Natural killer cell treated with Interleukin-12 subunit alpha and Interleukin-12 subunit beta and Interleukin-15 and Interleukin-18, amount 100 ng/mL, for 72 hours (primary cell): ENCODE results near the gene TOPORS. TPM values are rescaled to one million over a fixed set of nuclear protein-coding genes. Genes with fewer than 3 reads are reported as not detected.
"Not testable (repeated sequence)": the region's sequence is repeated elsewhere in the genome, so short reads cannot be mapped to it uniquely, and the experiment has no call there.

Experiments used
- ATAC-seq, 2 donors: fragments of 150-1000 bp; cut with Tn5 transposase in 1 of 2; sonication (Bioruptor Pico), chemical (Tn5 transposase) in 1 of 2; 2 replicates each; pipeline ENCODE4 v1.10.0; 2021
- DNase-seq: peaks from one replicate; pipeline ENCODE4 v3.0.0; 2022; ENCODE audit warnings: low spot score
- H3K27ac Mint-ChIP-seq, 2 donors: 1 replicate in 1 of 2; 2 replicates in 1 of 2; pipeline ENCODE4 v1.8.0; 2022; ENCODE audit warnings: mixed read lengths in 2 of 2, mild to moderate bottlenecking in 1 of 2, moderate library complexity in 1 of 2
- H3K27me3 Mint-ChIP-seq, 2 donors: 1 replicate in 1 of 2; 2 replicates in 1 of 2; pipeline ENCODE4 v1.8.0; 2022; ENCODE audit warnings: mixed read lengths in 2 of 2
- H3K36me3 Mint-ChIP-seq: one replicate; pipeline ENCODE4 v1.8.0; 2022; ENCODE audit warnings: mixed read lengths
- H3K4me1 Mint-ChIP-seq, 2 donors: 1 replicate in 1 of 2; 2 replicates in 1 of 2; pipeline ENCODE4 v1.8.0; 2022; ENCODE audit warnings: low read depth in 2 of 2, mixed read lengths in 2 of 2, mild to moderate bottlenecking in 1 of 2
- H3K4me3 Mint-ChIP-seq: one replicate; pipeline ENCODE4 v1.8.0; 2022; ENCODE audit warnings: mixed read lengths
- H3K9me3 Mint-ChIP-seq: 2 replicates; pipeline ENCODE4 v1.8.0; 2022; ENCODE audit warnings: mixed read lengths
- total RNA-seq, 2 donors: library from RNA; stranded (reverse); gene quantifications; one replicate each; pipeline ENCODE4 v1.2.3, GENCODE V29; 2022

Gene TOPORS
- total RNA-seq, 2 donors from 2014 or later = 11.3 to 12.1 TPM

DNA sequence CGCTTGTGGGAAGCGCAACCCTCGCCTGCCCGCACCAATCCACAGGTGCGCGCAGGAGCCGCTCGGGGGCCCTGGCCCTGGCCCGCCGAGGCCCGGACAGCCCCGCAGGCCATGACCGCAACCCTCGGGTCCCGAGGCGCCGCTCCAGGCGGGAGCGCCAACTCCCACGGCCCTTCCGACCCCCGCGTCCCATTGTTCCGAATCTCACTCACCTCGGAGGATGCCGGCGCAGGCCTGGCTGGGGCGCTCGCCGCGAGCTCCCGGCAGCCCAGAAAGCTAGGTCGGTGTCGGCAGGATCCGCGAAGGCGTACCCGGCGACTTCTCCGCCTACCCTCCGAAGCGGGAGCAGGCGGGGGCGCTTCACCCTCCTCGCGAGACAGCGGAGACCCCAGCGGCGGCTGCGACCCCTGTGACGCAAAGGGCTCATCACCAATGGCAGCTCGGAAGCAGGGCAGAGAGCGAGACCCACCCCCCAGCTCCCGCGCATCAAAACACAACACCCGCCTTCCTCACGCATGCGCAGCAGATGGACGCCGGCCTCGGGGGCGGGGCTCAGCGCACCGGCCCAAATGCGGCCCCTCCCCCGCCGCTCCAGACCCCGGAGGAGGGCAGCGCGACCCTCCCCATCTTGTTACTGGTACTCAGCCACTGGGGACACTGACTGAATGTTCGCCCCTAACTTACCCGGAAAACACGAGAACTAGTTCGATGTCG lies 1.7 kb downstream of the TOPORS start:
- peak; percentile 89 to 91 for ATAC-seq
- Mint-ChIP-seq H3K4me3 (peak overlapping the region; percentile 98), H3K4me1 (peaks cover 27 to 36% of the 10 kb centered on the region in 2 donors), H3K27ac (peak overlapping the region; percentile 100), H3K36me3 (peaks cover 4% of the 10 kb centered on the region), H3K9me3 (no peaks in the 10 kb centered on the region), H3K27me3 (no peaks in the 10 kb centered on the region)
- peak; percentile 93 for DNase-seq

DNA sequence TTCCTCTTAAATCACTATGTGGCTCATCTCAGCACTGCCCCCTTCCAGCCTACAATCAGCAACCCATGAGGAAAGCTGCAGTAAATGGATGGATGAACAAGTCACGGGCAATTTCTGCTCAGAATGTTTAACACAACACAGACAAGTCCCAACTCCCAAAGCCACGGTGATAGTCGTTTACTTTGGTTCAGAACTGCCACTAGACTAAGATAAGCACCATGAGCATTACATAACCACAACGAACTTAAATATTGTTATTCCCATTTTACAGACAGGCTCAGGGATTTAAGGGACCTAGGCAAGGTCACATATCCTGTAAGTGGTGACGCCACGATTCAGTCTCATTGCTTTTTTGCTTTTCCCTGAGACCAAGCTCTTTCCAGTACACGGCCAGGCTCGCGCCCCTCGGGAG lies 2.2 kb downstream of the TOPORS start:
- H3K9me3 Mint-ChIP-seq = no peaks in the 10 kb centered on the region
- H3K4me1 Mint-ChIP-seq = peaks cover 27 to 35% of the 10 kb centered on the region in 2 donors
- H3K27me3 Mint-ChIP-seq = no peaks in the 10 kb centered on the region
- H3K27ac Mint-ChIP-seq = peak overlapping the region; percentile 100
- peaks cover 4% of the 10 kb centered on the region for H3K36me3 Mint-ChIP-seq
- ATAC-seq = no peak
- H3K4me3 Mint-ChIP-seq = peak overlapping the region; percentile 98
- DNase-seq = no peak

DNA sequence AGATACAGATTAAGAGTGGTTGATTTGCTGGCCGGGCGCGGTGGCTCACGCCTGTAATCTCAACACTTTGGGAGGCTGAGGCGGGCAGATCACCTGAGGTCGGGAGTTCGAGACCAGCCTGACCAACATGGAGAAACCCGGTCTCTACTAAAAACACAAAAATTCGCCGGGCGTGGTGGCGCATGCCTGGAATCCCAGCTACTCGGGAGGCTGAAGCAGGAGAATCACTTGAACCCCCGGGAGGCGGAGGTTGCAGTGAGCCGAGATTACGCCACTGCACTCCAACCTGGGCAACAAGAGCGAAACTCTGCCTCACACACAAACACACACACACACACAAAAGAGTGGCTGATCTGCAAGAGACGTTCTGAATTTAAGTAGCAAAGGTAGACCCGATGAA lies 4.2 kb downstream of the TOPORS start:
- not testable (repeated sequence) for DNase-seq, H3K27me3 Mint-ChIP-seq, ATAC-seq, H3K9me3 Mint-ChIP-seq, H3K27ac Mint-ChIP-seq, H3K4me3 Mint-ChIP-seq
- H3K4me1 Mint-ChIP-seq = peaks cover 30 to 35% of the 10 kb centered on the region in 2 donors
- H3K36me3 Mint-ChIP-seq = peaks cover 11% of the 10 kb centered on the region

DNA sequence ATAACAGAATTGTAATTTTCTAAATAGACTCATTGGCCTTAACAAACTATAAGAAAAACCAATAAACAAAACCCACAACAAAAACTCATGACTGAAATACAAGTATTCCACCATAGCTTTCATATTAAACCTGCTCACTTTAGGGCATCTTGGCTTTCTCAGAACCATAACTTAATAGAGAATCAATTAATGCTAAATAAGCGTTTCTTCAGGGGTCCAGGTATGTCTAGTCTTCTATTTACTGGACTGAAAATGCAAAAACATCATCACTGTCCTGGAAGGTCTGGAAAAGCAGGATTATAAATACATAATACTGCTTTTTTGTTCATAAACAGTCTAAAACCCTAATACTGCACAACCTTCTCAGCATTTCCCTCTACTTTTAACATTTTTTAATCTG lies 6.5 kb downstream of the TOPORS start:
- Mint-ChIP-seq H3K4me3 (no peak overlapping the region), H3K4me1 (peaks cover 21 to 24% of the 10 kb centered on the region in 2 donors), H3K27me3 (no peaks in the 10 kb centered on the region), H3K27ac (no peak overlapping the region), H3K36me3 (peaks cover 24% of the 10 kb centered on the region), H3K9me3 (no peaks in the 10 kb centered on the region)
- ATAC-seq (no peak), DNase-seq (no peak)

DNA sequence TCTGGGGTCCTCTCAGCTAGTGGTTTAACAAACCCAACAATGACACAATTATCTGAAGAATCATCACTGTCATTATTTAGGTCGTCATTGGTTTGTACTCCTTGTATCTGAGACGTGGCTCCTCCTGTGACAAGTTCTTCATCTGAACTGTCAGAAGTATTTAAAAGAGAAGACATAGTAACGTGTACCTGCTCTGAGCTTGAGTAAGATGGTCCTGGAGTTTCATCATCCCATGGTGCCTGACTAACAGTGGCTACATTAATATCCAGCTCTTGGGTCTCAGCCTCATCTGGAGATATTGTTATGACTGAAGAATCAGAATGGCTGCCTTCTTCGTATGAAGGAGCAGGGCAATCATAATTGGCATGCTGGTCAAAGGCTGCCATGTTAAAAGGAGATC lies 9.3 kb downstream of the TOPORS start:
- Mint-ChIP-seq H3K4me1 (peaks cover 7 to 9% of the 10 kb centered on the region in 2 donors), H3K27ac (no peak overlapping the region), H3K4me3 (no peak overlapping the region), H3K27me3 (no peaks in the 10 kb centered on the region), H3K36me3 (peaks cover 24% of the 10 kb centered on the region), H3K9me3 (no peaks in the 10 kb centered on the region)
- no peak for ATAC-seq
- DNase-seq = no peak

DNA sequence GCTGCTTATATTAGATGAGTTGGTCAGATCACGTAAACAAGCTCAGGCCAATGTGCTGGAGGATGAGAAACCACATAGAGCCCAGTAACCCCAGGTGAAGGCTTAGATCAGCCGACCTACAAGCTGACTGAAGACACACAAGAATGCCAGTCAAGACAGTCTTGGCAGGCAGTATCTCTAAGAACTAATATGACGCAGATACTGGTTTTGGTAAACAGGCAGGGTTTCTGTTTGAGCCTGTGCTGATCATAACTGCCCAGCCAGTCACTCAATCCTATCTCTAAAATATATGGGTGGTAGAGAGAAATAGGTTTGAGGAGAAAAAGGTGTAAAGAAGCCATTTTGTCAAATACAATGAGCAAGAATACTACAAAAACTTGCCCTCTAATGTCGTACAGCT lies 18.6 kb downstream of the TOPORS start:
- no peak for DNase-seq

DNA sequence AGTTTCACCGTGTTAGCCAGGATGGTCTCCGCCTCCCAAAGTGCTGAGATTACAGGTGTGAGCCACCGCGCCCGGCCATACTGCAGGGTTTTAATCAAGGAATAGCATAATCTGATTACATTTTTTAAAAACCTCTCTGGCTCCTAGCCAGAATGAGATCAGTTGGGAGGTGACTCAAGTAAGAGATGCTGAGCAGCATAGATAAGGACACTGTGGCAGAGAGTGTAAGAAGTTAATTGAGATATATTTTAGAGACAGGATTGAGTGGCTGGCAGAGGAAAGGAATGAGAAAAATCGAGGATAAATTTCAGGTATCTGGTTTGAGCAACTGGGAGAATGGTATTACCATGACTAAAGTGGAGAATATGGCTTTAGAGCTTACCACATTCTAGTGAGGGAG lies 19.1 kb downstream of the TOPORS start:
- DNase-seq (no peak), ATAC-seq (no peak)
- H3K27ac Mint-ChIP-seq = no peak overlapping the region
- no peak overlapping the region for H3K4me3 Mint-ChIP-seq
- H3K9me3 Mint-ChIP-seq = no peaks in the 10 kb centered on the region
- no peaks in the 10 kb centered on the region for H3K4me1 Mint-ChIP-seq
- H3K36me3 Mint-ChIP-seq = no peaks in the 10 kb centered on the region
- no peaks in the 10 kb centered on the region for H3K27me3 Mint-ChIP-seq

More for the DNA sequence above, 18.6 kb downstream of the TOPORS start:
- Mint-ChIP-seq H3K4me1 (no peaks in the 10 kb centered on the region), H3K27me3 (no peaks in the 10 kb centered on the region), H3K9me3 (no peaks in the 10 kb centered on the region), H3K4me3 (no peak overlapping the region), H3K27ac (no peak overlapping the region), H3K36me3 (no peaks in the 10 kb centered on the region)
- ATAC-seq = no peak

DNA sequence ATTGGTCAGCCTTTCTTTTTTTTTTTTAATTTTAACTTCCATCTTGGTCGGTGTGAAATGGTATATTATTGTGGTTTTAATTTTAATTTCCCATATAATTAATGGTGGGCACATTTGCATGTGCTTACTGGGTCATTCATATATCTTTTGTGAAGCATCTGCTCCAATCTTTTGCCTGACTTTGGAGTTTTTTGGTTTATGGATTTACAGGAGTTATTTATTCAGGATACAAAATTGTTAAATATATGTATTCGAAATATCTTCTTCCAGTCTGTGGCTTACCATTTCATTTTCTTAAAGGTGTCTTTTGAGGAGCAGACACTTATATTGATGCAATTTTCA lies 25.7 kb downstream of the TOPORS start:
- no peaks in the 10 kb centered on the region for H3K27me3 Mint-ChIP-seq
- H3K9me3 Mint-ChIP-seq = no peaks in the 10 kb centered on the region
- no peak for ATAC-seq
- H3K36me3 Mint-ChIP-seq = peaks cover 11% of the 10 kb centered on the region
- H3K4me1 Mint-ChIP-seq = peaks cover 26 to 35% of the 10 kb centered on the region in 2 donors
- H3K4me3 Mint-ChIP-seq = peak overlapping the region; percentile 90
- DNase-seq = no peak
- peak overlapping the region; percentile 87 to 94 for H3K27ac Mint-ChIP-seq

DNA sequence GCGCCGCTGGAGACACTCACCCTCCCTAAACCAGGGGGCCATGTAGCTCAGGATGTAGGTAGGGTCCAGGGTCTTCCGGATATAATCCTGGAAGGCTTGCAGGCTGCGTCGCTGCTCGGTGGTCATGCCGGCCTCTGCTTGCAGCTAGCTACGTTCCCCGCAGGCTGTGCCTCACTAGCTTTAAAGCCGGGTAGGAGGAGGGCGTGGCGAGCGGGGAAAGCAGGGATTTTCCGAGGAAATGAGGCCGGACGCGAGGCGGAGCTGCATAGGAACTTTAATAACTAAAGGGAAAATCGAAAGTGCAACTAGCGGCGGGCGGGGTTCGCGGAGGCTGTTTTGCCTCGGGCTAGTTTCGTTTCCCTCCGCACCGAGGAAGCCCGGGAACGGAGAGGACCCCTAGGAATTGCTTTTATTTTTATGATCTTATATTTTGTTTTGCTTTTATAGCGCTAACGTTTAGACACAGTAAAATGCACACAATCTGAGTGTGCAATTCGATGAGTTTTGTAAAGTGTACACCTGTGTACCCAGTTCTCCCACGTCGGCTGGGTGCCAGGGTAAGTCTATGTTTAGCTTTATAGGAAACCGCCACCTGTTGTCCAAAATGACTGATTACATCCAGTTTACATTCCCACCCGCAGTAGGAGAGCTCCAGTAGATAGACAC lies 26.2 kb downstream of the TOPORS start, which contains the start of gene RIGI:
Gene RIGI (minus strand): TSS at position 156 of the 666 bp plus-strand sequence. CDS start 30 bp downstream, at position 126.
- ATAC-seq (peak; percentile 87 to 89), DNase-seq (peak; percentile 89)
- H3K36me3 Mint-ChIP-seq = peaks cover 11% of the 10 kb centered on the region
- peak within 1 kb of the TSS; percentile 90 for H3K4me3 Mint-ChIP-seq
- no peaks in the 10 kb centered on the region for H3K27me3 Mint-ChIP-seq
- peak within 1 kb of the TSS; percentile 87 to 94 for H3K27ac Mint-ChIP-seq
- H3K9me3 Mint-ChIP-seq = no peaks in the 10 kb centered on the region
- peaks cover 26 to 35% of the 10 kb centered on the region in 2 donors for H3K4me1 Mint-ChIP-seq

DNA sequence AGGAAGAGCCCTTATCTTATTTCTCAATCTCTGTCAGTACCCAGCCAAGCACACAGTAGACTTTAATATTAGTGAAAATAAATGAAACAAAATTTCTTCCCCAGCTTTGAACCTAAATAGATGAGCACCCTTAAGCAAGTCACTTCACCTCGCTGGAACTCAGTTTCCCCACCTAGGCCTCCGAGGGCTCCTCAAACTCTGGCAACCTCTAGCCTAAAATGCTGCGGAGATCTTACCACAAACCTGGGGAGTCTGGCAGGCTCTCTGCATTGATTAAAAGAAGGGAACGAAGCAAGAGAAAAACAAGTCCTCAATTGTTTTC lies 26.7 kb downstream of the TOPORS start:
- DNase-seq (no peak), ATAC-seq (peak in 1 of 2 donors; percentile 9)
- Mint-ChIP-seq H3K36me3 (peaks cover 11% of the 10 kb centered on the region), H3K4me1 (peaks cover 26 to 35% of the 10 kb centered on the region in 2 donors), H3K4me3 (peak overlapping the region; percentile 90), H3K27ac (peak overlapping the region; percentile 87 to 94), H3K9me3 (no peaks in the 10 kb centered on the region), H3K27me3 (no peaks in the 10 kb centered on the region)

DNA sequence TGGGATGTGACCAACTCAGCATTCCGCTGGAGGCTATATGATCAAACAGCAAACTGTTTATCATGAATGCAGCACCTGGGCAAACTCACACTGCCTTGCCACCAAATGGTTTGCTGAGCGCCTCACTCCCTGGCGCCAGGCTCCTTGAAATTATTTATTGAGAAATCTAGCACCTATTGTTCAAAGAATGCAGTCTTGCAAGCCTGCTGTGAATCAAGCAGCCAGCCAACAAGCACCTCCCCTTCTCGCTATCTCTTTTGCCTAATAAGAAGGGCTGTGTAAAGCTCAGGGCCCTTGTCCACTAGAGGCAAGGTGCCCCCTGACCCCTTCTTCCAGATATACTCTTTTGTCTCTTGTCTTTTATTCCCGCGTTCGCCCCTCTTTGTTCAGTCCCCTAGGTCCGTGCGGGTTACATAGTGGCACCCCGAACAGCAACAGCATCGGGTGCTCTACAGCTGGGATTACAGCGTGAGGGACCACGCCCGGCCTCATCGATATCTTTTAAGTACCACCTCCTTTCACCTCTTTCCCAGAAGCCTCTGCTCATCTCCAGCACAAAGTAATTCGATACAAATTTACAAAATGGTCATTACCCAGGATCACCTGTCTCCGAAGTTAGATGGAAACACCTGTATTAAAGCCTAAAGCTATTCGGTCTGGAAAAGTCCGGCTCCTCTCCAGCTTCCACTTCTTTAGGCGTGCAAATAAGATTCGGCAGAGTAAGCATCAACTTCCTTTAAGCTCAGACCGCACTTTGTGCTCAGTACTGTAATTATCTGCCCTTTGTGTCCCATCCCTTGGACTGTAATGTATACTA lies 27.3 kb downstream of the TOPORS start:
- ATAC-seq (peak in 1 of 2 donors; percentile 18), DNase-seq (no peak)
- Mint-ChIP-seq H3K4me3 (peak overlapping the region; percentile 90), H3K4me1 (peaks cover 26 to 35% of the 10 kb centered on the region in 2 donors), H3K27me3 (no peaks in the 10 kb centered on the region), H3K36me3 (peaks cover 11% of the 10 kb centered on the region), H3K9me3 (no peaks in the 10 kb centered on the region), H3K27ac (peak overlapping the region; percentile 87 to 94)

DNA sequence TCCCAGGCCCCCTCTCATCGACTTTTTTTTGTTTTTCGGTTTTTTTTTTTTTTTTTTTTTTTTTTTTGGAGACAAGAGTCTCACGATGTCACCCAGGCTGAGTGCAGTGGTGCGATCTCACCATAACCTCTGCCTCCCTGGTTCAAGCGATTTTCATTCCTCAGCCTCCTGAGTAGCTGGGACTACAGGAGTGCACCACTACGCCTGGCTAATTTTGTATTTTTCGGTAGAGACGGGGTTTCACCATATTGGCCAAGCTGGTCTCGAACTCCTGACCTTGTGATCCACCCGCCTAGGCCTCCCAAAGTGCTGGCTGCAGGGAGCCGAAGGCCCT lies 27.9 kb downstream of the TOPORS start:
- H3K4me1 Mint-ChIP-seq = peaks cover 26 to 35% of the 10 kb centered on the region in 2 donors
- H3K36me3 Mint-ChIP-seq = peaks cover 11% of the 10 kb centered on the region
- H3K27ac Mint-ChIP-seq = peak overlapping the region; percentile 87 to 94
- not testable (repeated sequence) for H3K27me3 Mint-ChIP-seq, H3K9me3 Mint-ChIP-seq, DNase-seq, ATAC-seq
- H3K4me3 Mint-ChIP-seq = peak overlapping the region; percentile 90

DNA sequence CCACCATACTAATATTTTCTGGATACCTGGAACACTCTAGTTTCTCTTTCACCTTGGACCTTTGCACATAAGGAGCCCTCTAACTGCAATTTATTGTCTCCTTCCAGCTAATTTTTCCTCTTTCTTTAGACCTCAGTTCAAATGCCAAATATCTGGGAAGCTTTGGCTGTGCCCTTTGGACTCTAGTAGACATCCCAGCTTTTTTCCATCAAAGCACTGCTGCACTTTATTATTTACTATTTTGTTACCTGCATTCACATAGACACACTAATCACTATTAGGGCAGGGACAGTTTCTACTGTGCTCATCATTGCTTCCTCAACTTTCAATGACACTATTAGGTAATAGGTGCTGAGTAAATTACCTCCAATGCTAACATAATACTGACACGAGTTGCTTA lies 28.5 kb downstream of the TOPORS start:
- Mint-ChIP-seq H3K36me3 (peaks cover 11% of the 10 kb centered on the region), H3K4me1 (peaks cover 26 to 35% of the 10 kb centered on the region in 2 donors)

DNA sequence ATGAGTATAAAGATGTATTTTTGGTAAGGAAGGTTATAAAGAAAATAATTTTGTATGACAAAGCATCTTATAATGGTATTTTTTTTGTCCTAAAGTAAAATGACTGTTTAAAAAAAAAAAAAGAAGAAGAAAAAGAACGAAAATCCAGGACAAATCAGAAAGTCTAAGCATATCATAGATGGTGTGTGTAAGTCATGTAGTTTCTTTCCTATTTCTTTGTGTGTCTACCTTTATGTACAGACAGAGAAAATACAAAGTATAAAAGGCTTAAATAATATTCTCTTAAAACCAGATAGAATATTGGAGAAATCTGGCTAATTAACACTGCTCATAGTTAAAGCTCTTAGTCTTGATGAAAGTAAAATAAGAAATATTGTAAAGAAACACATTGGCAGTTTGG lies 34.1 kb downstream of the TOPORS start:
- Mint-ChIP-seq H3K27ac (no peak overlapping the region), H3K9me3 (no peaks in the 10 kb centered on the region), H3K4me1 (peaks cover 22 to 33% of the 10 kb centered on the region in 2 donors), H3K4me3 (no peak overlapping the region), H3K36me3 (peaks cover 20% of the 10 kb centered on the region), H3K27me3 (no peaks in the 10 kb centered on the region)
- ATAC-seq = no peak
- no peak for DNase-seq

More for the DNA sequence above, 28.5 kb downstream of the TOPORS start:
- no peaks in the 10 kb centered on the region for H3K9me3 Mint-ChIP-seq
- peak overlapping the region; percentile 19 to 37 for H3K27ac Mint-ChIP-seq
- no peaks in the 10 kb centered on the region for H3K27me3 Mint-ChIP-seq
- peak overlapping the region; percentile 13 for H3K4me3 Mint-ChIP-seq
- DNase-seq (no peak), ATAC-seq (no peak)
